Cardiac muscle cell (in vitro differentiated cells and primary cell): ENCODE results near the gene ARFIP2. TPM values are rescaled to one million over a fixed set of nuclear protein-coding genes. Genes with fewer than 3 reads are reported as not detected.
A peak's percentile ranks its signal among the peaks of the same experiment; 100 is the strongest.

ENCODE experiments used
- DNase-seq, 2 donors: peaks; one replicate each; pipeline versions ENCODE4 v3.0.0 to v3.0.0-alpha.2; 2010 to 2017; ENCODE audit warnings: low read depth in 1 of 2, low spot score in 1 of 2
- H3K27ac ChIP-seq: fragments of 200-600 bp; sonication (generic); 2 replicates; pipeline ENCODE4 v1.5.1; 2016
- H3K27me3 ChIP-seq: fragments of 200-600 bp; sonication (generic); 2 replicates; pipeline ENCODE4 v1.6.0; 2016; ENCODE audit warnings: control low read depth
- H3K36me3 ChIP-seq: fragments of 200-600 bp; sonication (generic); 2 replicates; pipeline ENCODE4 v1.5.1; 2016; ENCODE audit warnings: control low read depth
- H3K4me1 ChIP-seq: fragments of 200-600 bp; sonication (generic); 2 replicates; pipeline ENCODE4 v1.8.1; 2017; ENCODE audit warnings: low read depth, mild to moderate bottlenecking, mixed run types
- H3K4me3 ChIP-seq: fragments of 200-600 bp; sonication (generic); 2 replicates; pipeline ENCODE4 v1.5.1; 2016; ENCODE audit warnings: mild to moderate bottlenecking
- H3K9me3 ChIP-seq: fragments of 200-600 bp; sonication (generic); 2 replicates; pipeline ENCODE4 v1.5.1; 2017; ENCODE audit warnings: low read depth, mild to moderate bottlenecking, control low read depth
- polyA plus RNA-seq: library from polyadenylated mRNA; unstranded; fragments of >200 nt; fragmentation: Nextera tagmentation; extraction: Ambion mirVana; gene quantifications from 2 replicates; pipeline ENCODE4 v1.2.1, GENCODE V29; 2016
- total RNA-seq: library from RNA; depleted of rRNA; stranded (reverse); fragments of >200 nt; gene quantifications from 2 replicates; pipeline ENCODE4 v1.2.3, GENCODE V29; 2016
- TF ChIP-seq, protein P1 (sequence below): IDR thresholded peaks from 2 replicates; pipeline ENCODE4 v1.5.1; 2012; ENCODE audit warnings: low read depth, mild to moderate bottlenecking, low read length

Gene ARFIP2
- total and polyA plus RNA-seq, 2 experiments from 2014 or later, result 52.7 to 68.9 TPM

DNA sequence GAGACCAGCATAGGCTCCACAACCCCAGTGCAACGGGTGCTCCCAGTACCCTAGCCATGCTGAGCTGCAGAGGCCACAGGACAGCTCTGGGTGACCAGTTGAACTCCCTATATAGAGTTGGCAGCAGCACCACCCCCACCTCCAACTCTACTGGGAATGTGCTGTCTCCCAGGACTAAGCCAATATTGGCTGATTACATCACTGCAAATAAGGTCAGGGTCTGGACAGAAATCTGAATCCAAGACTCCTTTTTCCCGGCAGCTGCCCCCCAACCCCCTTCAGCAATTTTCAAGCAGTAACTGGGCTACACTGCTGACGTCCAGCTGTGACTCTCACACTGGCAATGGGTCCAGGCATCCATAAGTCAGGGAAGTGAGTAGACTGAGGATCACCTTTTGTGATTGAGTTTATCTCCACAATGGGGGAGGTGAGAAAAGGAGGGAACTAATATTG, 40.2 kb downstream of the ARFIP2 start, which contains the start of gene HPX:
Gene HPX, minus strand, starts transcription at position 82 of the 453 bp plus-strand sequence. Its CDS starts 24 bp downstream, at position 58.
- Histone ChIP-seq H3K4me3 (no peak within 1 kb of the TSS), H3K4me1 (peaks cover 15% of the 10 kb centered on the region), H3K27me3 (no peaks in the 10 kb centered on the region), H3K9me3 (no peaks in the 10 kb centered on the region), H3K36me3 (no peaks in the 10 kb centered on the region), H3K27ac (no peak within 1 kb of the TSS)
- DNase-seq, result peak in 1 of 2 donors; percentile 1
- TF ChIP-seq, protein P1, sequence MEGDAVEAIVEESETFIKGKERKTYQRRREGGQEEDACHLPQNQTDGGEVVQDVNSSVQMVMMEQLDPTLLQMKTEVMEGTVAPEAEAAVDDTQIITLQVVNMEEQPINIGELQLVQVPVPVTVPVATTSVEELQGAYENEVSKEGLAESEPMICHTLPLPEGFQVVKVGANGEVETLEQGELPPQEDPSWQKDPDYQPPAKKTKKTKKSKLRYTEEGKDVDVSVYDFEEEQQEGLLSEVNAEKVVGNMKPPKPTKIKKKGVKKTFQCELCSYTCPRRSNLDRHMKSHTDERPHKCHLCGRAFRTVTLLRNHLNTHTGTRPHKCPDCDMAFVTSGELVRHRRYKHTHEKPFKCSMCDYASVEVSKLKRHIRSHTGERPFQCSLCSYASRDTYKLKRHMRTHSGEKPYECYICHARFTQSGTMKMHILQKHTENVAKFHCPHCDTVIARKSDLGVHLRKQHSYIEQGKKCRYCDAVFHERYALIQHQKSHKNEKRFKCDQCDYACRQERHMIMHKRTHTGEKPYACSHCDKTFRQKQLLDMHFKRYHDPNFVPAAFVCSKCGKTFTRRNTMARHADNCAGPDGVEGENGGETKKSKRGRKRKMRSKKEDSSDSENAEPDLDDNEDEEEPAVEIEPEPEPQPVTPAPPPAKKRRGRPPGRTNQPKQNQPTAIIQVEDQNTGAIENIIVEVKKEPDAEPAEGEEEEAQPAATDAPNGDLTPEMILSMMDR, result no peak

DNA sequence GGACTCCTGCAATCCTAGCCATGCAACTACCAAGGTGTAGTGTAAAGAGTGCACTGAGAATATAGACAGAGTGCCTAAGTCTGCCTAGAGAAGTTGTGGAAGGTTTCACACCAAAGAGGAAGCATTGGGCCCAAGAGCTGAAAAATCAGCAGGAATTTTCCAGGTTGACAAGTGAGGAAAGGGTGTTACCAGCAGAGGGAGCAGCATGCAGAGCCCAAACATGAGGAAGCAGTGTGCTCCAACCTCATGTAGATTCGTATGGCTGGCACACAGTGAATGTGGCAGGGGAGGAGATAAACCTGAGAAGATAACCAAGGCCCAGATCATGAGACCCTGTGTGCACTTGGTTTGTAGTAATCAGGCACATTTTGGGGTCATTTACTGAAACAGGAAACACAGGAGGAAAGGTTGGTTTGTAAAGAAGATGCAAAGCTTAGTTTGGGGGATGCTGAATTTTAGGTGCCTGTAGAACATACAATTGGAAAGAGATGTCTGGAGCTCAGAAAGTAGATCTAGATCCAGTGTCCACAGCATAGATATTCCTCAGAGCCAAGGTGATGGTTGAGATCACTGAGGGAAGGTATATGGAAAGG, 42.1 kb downstream of the ARFIP2 start:
- Histone ChIP-seq H3K27me3 (no peaks in the 10 kb centered on the region), H3K27ac (no peak overlapping the region), H3K4me1 (peaks cover 15% of the 10 kb centered on the region), H3K9me3 (no peaks in the 10 kb centered on the region), H3K36me3 (no peaks in the 10 kb centered on the region), H3K4me3 (no peak overlapping the region)
- peak; percentile 68 to 69 for DNase-seq
- TF ChIP-seq, protein P1, result peak; percentile 84

DNA sequence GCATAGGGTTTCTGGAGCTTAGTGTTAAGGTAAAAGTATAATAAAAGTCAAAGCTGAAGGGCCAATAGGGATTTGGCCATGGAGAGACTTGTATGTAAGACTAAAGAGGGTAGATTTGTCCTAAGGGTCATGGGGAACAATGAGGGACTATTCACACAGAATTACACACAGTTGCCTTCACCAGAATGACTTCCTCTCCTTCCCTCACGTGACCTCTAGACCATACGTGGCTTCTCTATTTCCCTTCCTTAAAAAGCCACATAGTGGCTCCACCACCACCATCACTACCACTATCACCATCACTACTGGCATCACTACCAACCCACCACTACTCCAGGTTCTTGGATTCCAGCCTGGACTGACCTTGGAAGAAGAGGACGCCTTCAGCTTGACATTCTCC, 43.1 kb downstream of the ARFIP2 start:
- Histone ChIP-seq H3K27me3 (no peaks in the 10 kb centered on the region), H3K4me1 (peaks cover 15% of the 10 kb centered on the region), H3K27ac (no peak overlapping the region), H3K9me3 (no peaks in the 10 kb centered on the region), H3K4me3 (no peak overlapping the region), H3K36me3 (no peaks in the 10 kb centered on the region)
- TF ChIP-seq, protein P1, result no peak
- no peak for DNase-seq

DNA sequence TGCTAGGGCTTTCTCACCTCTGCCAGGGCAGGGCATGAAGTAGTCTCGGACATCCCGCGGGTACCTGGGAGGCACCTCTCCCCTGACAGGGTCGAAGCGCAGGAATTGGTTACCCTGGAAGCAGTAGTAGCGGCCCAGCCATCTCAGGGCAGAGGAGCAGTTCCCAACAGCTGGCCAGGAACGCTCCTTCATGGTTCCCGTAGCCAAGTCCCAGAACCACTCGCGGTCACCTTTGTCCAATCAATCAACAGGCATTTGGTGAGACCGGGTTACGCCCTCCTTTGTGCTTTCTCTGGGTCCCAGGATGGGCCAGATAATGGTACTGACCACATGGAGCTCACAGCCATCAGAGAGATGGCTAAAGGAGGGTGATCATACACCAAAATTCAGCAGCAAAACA, 43.7 kb downstream of the ARFIP2 start:
- Histone ChIP-seq H3K36me3 (no peaks in the 10 kb centered on the region), H3K27ac (no peak overlapping the region), H3K4me3 (no peak overlapping the region), H3K27me3 (no peaks in the 10 kb centered on the region), H3K4me1 (peaks cover 15% of the 10 kb centered on the region), H3K9me3 (no peaks in the 10 kb centered on the region)
- DNase-seq, result no peak
- TF ChIP-seq, protein P1, result no peak

DNA sequence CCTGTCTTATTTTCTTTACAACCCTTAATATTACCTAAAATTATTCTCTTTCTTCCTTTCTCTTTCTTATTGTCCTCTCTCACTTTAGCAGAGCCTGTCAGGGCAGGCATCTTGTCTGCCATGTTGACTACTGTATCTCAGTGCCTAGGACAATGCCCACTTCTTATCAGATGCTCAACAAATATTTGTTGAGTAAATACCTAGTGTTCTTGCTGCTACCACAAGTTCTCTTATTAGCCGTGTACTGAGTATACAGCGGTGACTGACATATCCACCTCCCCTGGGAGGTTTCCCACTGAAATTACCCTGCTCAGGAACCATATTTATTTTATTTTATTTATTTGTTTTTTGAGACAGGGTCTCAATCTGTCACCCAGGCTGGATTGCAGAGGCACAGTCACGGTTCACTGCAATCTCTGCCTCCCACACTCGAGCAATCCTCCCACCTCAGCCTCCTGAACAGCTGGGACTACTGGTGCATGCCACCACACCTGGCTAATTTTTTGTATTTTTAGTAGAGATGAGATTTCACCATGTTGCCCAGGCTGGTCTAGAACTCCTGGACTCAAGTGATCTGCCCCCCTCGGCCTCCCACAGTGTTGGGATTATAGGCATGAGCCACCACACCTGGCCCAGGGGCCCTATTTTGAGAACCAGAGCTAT, 47.0 kb downstream of the ARFIP2 start:
- no peak overlapping the region for H3K4me3 ChIP-seq
- no peak overlapping the region for H3K27ac ChIP-seq
- TF ChIP-seq, protein P1, result no peak
- no peaks in the 10 kb centered on the region for H3K4me1 ChIP-seq
- no peak for DNase-seq
- no peaks in the 10 kb centered on the region for H3K9me3 ChIP-seq
- H3K27me3 ChIP-seq, result no peaks in the 10 kb centered on the region
- no peaks in the 10 kb centered on the region for H3K36me3 ChIP-seq
